Measurements from ENCODE around the gene COX6A2. TPM values are rescaled to one million over a fixed set of nuclear protein-coding genes. Genes with fewer than 3 reads are reported as not detected.

The COX6A2 gene
- total RNA-seq, 1 donor, result not detected

GRCh38 chr16:31400191-31400590, 28.0 kb downstream of the COX6A2 start:
- Histone ChIP-seq H3K27ac (ENCODE audit: low read depth, low read length) (no peak overlapping the region), H3K4me1 (ENCODE audit: insufficient read depth, low read length) (peaks cover 4% of the 10 kb centered on the region), H3K79me2 (ENCODE audit: insufficient read depth, low read length) (no peaks in the 10 kb centered on the region), H3K9me3 (ENCODE audit: low read depth, low read length) (no peaks in the 10 kb centered on the region), H3K36me3 (ENCODE audit: insufficient read depth, low read length) (no peaks in the 10 kb centered on the region), H4K20me1 (ENCODE audit: insufficient read depth, low read length) (no peaks in the 10 kb centered on the region), H3K4me2 (ENCODE audit: insufficient read depth, low read length) (no peak overlapping the region), H3K4me3 (ENCODE audit: insufficient read depth, low read length) (no peak overlapping the region), H2AFZ (ENCODE audit: low read length) (no peak overlapping the region), H3K27me3 (ENCODE audit: insufficient read depth, low read length) (no peaks in the 10 kb centered on the region)
- TF ChIP-seq CTCF (IDR thresholded peaks at IDR 0.05; ENCODE audit: extremely low read depth, low read depth, low read length), result no peak
- DNase-seq (ENCODE audit: insufficient read length, low spot score, missing footprints), result no peak

GRCh38 chr16:31397701-31398100, 30.5 kb downstream of the COX6A2 start:
- Histone ChIP-seq H3K9me3 (ENCODE audit: low read depth, low read length) (no peaks in the 10 kb centered on the region), H3K27me3 (ENCODE audit: insufficient read depth, low read length) (no peaks in the 10 kb centered on the region), H3K4me2 (ENCODE audit: insufficient read depth, low read length) (no peak overlapping the region), H3K27ac (ENCODE audit: low read depth, low read length) (no peak overlapping the region), H4K20me1 (ENCODE audit: insufficient read depth, low read length) (no peaks in the 10 kb centered on the region), H3K4me1 (ENCODE audit: insufficient read depth, low read length) (no peaks in the 10 kb centered on the region), H2AFZ (ENCODE audit: low read length) (no peak overlapping the region), H3K79me2 (ENCODE audit: insufficient read depth, low read length) (no peaks in the 10 kb centered on the region), H3K36me3 (ENCODE audit: insufficient read depth, low read length) (no peaks in the 10 kb centered on the region), H3K4me3 (ENCODE audit: insufficient read depth, low read length) (no peak overlapping the region)
- DNase-seq (ENCODE audit: insufficient read length, low spot score, missing footprints), result no peak
- TF ChIP-seq CTCF (IDR thresholded peaks at IDR 0.05; ENCODE audit: extremely low read depth, low read depth, low read length), result no peak

GRCh38 chr16:31397096-31397660, 31.0 kb downstream of the COX6A2 start:
- no peak overlapping the region for H2AFZ ChIP-seq (ENCODE audit: low read length)
- no peaks in the 10 kb centered on the region for H3K27me3 ChIP-seq (ENCODE audit: insufficient read depth, low read length)
- TF ChIP-seq CTCF (IDR thresholded peaks at IDR 0.05; ENCODE audit: extremely low read depth, low read depth, low read length), result no peak
- H3K4me3 ChIP-seq (ENCODE audit: insufficient read depth, low read length), result no peak overlapping the region
- no peaks in the 10 kb centered on the region for H4K20me1 ChIP-seq (ENCODE audit: insufficient read depth, low read length)
- no peaks in the 10 kb centered on the region for H3K36me3 ChIP-seq (ENCODE audit: insufficient read depth, low read length)
- no peaks in the 10 kb centered on the region for H3K4me1 ChIP-seq (ENCODE audit: insufficient read depth, low read length)
- no peak for DNase-seq (ENCODE audit: insufficient read length, low spot score, missing footprints)
- no peak overlapping the region for H3K4me2 ChIP-seq (ENCODE audit: insufficient read depth, low read length)
- no peaks in the 10 kb centered on the region for H3K9me3 ChIP-seq (ENCODE audit: low read depth, low read length)
- H3K27ac ChIP-seq (ENCODE audit: low read depth, low read length), result no peak overlapping the region
- H3K79me2 ChIP-seq (ENCODE audit: insufficient read depth, low read length), result no peaks in the 10 kb centered on the region

- Histone ChIP-seq H3K4me2 (ENCODE audit: insufficient read depth, low read length) (no peak overlapping the region), H3K79me2 (ENCODE audit: insufficient read depth, low read length) (no peaks in the 10 kb centered on the region), H4K20me1 (ENCODE audit: insufficient read depth, low read length) (no peaks in the 10 kb centered on the region), H3K27ac (ENCODE audit: low read depth, low read length) (no peak overlapping the region), H3K36me3 (ENCODE audit: insufficient read depth, low read length) (no peaks in the 10 kb centered on the region), H3K27me3 (ENCODE audit: insufficient read depth, low read length) (no peaks in the 10 kb centered on the region), H2AFZ (ENCODE audit: low read length) (no peak overlapping the region), H3K9me3 (ENCODE audit: low read depth, low read length) (no peaks in the 10 kb centered on the region), H3K4me3 (ENCODE audit: insufficient read depth, low read length) (no peak overlapping the region), H3K4me1 (ENCODE audit: insufficient read depth, low read length) (no peaks in the 10 kb centered on the region)
- no peak for DNase-seq (ENCODE audit: insufficient read length, low spot score, missing footprints)
- no peak for TF ChIP-seq CTCF (IDR thresholded peaks at IDR 0.05; ENCODE audit: extremely low read depth, low read depth, low read length)
Observed at GRCh38 chr16:31395647-31396046, 32.5 kb downstream of the COX6A2 start.

Measured in osteoblast (primary cell).